KMS-11 (cell line): Measurements from ENCODE around the gene CWH43.
"Not testable (repeated sequence)": the region's sequence is repeated elsewhere in the genome, so short reads cannot be mapped to it uniquely, and the experiment has no call there.

Experiments used
- H2AFZ ChIP-seq: fragments of 200-600 bp; sonication (generic); 2 replicates; pipeline ENCODE4 v1.6.1; 2016; ENCODE audit warnings: antibody characterized with exemption, mixed run types, low read depth
- H3K27ac ChIP-seq: fragments of 200-600 bp; sonication (generic); 2 replicates; pipeline ENCODE4 v1.6.1; 2016; ENCODE audit warnings: mild to moderate bottlenecking, mixed run types
- H3K27me3 ChIP-seq: fragments of 200-600 bp; sonication (generic); 2 replicates; pipeline ENCODE4 v1.6.1; 2017; ENCODE audit warnings: mild to moderate bottlenecking, low read depth, mixed run types, moderate library complexity; ENCODE audit not compliant: insufficient read depth
- H3K36me3 ChIP-seq: fragments of 200-600 bp; sonication (generic); 2 replicates; pipeline ENCODE4 v1.6.1; 2017; ENCODE audit warnings: mild to moderate bottlenecking, mixed run types; ENCODE audit not compliant: insufficient read depth
- H3K4me1 ChIP-seq: fragments of 200-600 bp; sonication (generic); 2 replicates; pipeline ENCODE4 v1.6.1; 2016; ENCODE audit warnings: mild to moderate bottlenecking, low read depth, mixed run types; ENCODE audit not compliant: poor library complexity, severe bottlenecking
- H3K4me2 ChIP-seq: fragments of 200-600 bp; sonication (generic); 2 replicates; pipeline ENCODE4 v1.7.0; 2016; ENCODE audit warnings: mild to moderate bottlenecking, mixed run types
- H3K4me3 ChIP-seq: fragments of 200-600 bp; sonication (generic); IDR thresholded peaks from 2 replicates; pipeline ENCODE4 v1.6.1; 2017; ENCODE audit warnings: low read depth, low read length, mixed read lengths; ENCODE audit not compliant: insufficient read depth
- H3K79me2 ChIP-seq: fragments of 200-600 bp; sonication (generic); 2 replicates; pipeline ENCODE4 v1.6.1; 2016; ENCODE audit warnings: low read depth, mixed run types; ENCODE audit not compliant: insufficient read depth
- H3K9ac ChIP-seq: fragments of 200-600 bp; sonication (generic); 2 replicates; pipeline ENCODE4 v1.6.1; 2016; ENCODE audit warnings: mild to moderate bottlenecking, mixed run types
- H4K20me1 ChIP-seq: fragments of 200-600 bp; sonication (generic); 2 replicates; pipeline ENCODE4 v1.6.1; 2016; ENCODE audit warnings: mild to moderate bottlenecking, mixed run types; ENCODE audit not compliant: insufficient read depth
- CTCF ChIP-seq: fragments of 200-600 bp; sonication (generic); conservative IDR thresholded peaks from 2 replicates; pipeline ENCODE4 v1.6.1; 2017; ENCODE audit warnings: low read depth, mild to moderate bottlenecking, antibody characterized with exemption, low read length, moderate library complexity, mixed read lengths

Gene CWH43

DNA sequence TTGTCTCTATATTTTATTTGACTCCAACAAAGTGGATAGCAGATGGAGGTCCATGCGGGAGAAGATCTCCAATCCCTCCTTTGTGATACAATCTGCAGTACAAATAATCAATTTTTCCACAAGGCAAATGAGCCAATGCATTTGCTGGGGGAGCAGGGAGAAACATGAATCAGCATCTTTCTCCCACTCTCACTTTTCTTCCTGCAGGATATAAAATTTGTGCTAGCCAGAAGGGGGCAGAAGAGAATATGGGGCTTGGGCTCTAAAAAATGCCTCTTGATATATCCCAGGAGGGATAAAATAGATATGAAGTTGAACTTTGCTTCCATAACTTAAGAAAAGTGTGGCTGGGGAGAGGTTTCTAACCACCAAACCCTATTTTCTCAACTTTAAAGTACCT is 38.3 kb upstream of the CWH43 start:
- no peak for TF ChIP-seq CTCF

GRCh38 chr4:48949086-48949485 is 37.0 kb upstream of the CWH43 start:
- no peaks in the 10 kb centered on the region for H3K36me3 ChIP-seq
- H3K4me1 ChIP-seq: peaks cover 6% of the 10 kb centered on the region
- H3K27me3 ChIP-seq: no peaks in the 10 kb centered on the region
- no peak overlapping the region for H3K4me3 ChIP-seq
- H3K4me2 ChIP-seq: no peak overlapping the region
- no peak overlapping the region for H3K9ac ChIP-seq
- no peak for TF ChIP-seq CTCF
- H2AFZ ChIP-seq: no peak overlapping the region
- no peaks in the 10 kb centered on the region for H3K79me2 ChIP-seq
- H4K20me1 ChIP-seq: no peaks in the 10 kb centered on the region
- H3K27ac ChIP-seq: no peak overlapping the region

More for the DNA sequence above, 38.3 kb upstream of the CWH43 start:
- no peak overlapping the region for H3K9ac ChIP-seq
- no peaks in the 10 kb centered on the region for H3K36me3 ChIP-seq
- H3K4me1 ChIP-seq: peaks cover 6% of the 10 kb centered on the region
- H3K79me2 ChIP-seq: no peaks in the 10 kb centered on the region
- no peak overlapping the region for H2AFZ ChIP-seq
- H4K20me1 ChIP-seq: no peaks in the 10 kb centered on the region
- no peak overlapping the region for H3K27ac ChIP-seq
- no peak overlapping the region for H3K4me3 ChIP-seq
- H3K27me3 ChIP-seq: no peaks in the 10 kb centered on the region
- H3K4me2 ChIP-seq: no peak overlapping the region

DNA sequence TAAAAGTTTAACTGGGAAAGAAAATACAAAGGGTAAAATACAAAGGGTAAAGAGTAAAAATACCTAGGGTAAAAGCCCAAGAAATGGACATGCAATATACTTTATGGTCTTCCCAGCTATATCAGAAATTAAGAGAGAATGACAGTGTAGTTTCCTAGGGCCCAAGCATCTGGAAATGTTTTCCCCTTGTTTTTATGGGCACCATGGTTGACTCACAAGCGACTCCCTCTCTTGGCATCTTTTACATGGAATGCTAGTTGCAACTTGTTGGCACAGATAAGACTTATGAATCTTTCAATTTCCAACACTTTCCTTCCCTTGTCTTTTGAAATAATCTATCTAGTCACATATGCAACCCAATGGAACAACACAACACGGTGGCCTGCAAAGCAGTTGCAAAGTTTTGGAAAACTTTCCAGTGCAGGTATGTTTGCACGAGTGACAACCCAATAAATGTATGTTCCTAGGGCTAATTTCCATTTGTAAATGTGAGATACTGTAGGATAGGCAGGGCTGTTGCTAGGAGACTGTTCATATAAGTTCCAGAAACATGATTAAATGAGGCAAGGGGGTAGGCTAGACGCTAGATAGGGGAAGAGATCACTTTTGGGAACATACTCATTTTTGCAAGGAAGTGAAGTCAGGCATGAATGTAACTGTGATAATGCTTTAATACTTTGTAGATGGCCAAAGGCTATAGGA is 36.4 kb upstream of the CWH43 start:
- no peak overlapping the region for H3K27ac ChIP-seq

GRCh38 chr4:48954314-48954713 is 31.8 kb upstream of the CWH43 start:
- no peak overlapping the region for H3K9ac ChIP-seq
- no peak overlapping the region for H2AFZ ChIP-seq

More for the DNA sequence above, 36.4 kb upstream of the CWH43 start:
- H3K4me2 ChIP-seq: no peak overlapping the region
- no peak for TF ChIP-seq CTCF
- no peaks in the 10 kb centered on the region for H3K79me2 ChIP-seq
- no peaks in the 10 kb centered on the region for H4K20me1 ChIP-seq
- H3K9ac ChIP-seq: no peak overlapping the region
- H3K4me1 ChIP-seq: peaks cover 6% of the 10 kb centered on the region
- no peaks in the 10 kb centered on the region for H3K27me3 ChIP-seq
- no peak overlapping the region for H3K4me3 ChIP-seq
- no peaks in the 10 kb centered on the region for H3K36me3 ChIP-seq
- H2AFZ ChIP-seq: no peak overlapping the region

DNA sequence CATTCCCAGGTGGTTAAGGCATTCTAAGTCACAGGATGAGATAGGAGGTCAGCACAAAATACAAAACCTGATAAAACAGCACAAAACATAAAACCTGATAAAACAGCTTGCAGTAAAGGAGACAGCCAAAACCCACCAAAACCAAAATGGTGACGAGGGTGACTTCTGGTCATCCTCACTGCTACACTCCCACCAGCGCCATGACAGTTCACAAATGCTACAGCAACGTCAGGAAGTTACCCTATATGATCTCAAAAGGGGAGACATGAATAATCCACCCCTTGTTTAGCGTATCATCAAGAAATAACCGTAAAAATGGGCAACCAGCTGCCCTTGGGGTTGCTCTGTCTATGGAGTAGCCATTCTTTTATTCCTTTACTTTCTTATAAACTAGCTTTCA is 28.7 kb upstream of the CWH43 start:
- not testable (repeated sequence) for H3K4me3 ChIP-seq, H2AFZ ChIP-seq, H3K36me3 ChIP-seq, H4K20me1 ChIP-seq, H3K27me3 ChIP-seq, H3K4me2 ChIP-seq, H3K79me2 ChIP-seq, H3K27ac ChIP-seq, H3K4me1 ChIP-seq, H3K9ac ChIP-seq

More at GRCh38 chr4:48954314-48954713, 31.8 kb upstream of the CWH43 start:
- Histone ChIP-seq H3K4me3 (no peak overlapping the region), H3K36me3 (no peaks in the 10 kb centered on the region), H3K4me1 (no peaks in the 10 kb centered on the region), H4K20me1 (no peaks in the 10 kb centered on the region), H3K4me2 (no peak overlapping the region), H3K27me3 (no peaks in the 10 kb centered on the region), H3K79me2 (no peaks in the 10 kb centered on the region), H3K27ac (no peak overlapping the region)
- no peak for TF ChIP-seq CTCF
